Stomach smooth muscle (tissue), 2 donors: ENCODE data around the gene DPF3.

Experiments used
- H3K27ac ChIP-seq: one replicate; pipeline ENCODE4 v1.7.0; 2013; ENCODE audit warnings: mild to moderate bottlenecking, low read length, inconsistent platforms
- H3K27me3 ChIP-seq, 2 donors: one replicate each; pipeline ENCODE4 v1.7.0; 2013; ENCODE audit warnings: low read length in 2 of 2; ENCODE audit not compliant: insufficient read depth in 2 of 2, control insufficient read depth in 1 of 2
- H3K36me3 ChIP-seq, 2 donors: one replicate each; pipeline ENCODE4 v1.7.0; 2013; ENCODE audit warnings: low read length in 2 of 2; ENCODE audit not compliant: control insufficient read depth in 2 of 2, insufficient read depth in 2 of 2
- H3K4me1 ChIP-seq: one replicate; pipeline ENCODE4 v1.7.0; 2013; ENCODE audit warnings: low read length; ENCODE audit not compliant: control insufficient read depth, insufficient read depth
- H3K4me3 ChIP-seq, 2 donors: one replicate each; pipeline ENCODE4 v1.7.0; 2013; ENCODE audit warnings: low read length in 2 of 2
- H3K9ac ChIP-seq, 2 donors: one replicate each; pipeline ENCODE4 v1.7.0; 2013; ENCODE audit warnings: low read length in 2 of 2, mild to moderate bottlenecking in 1 of 2
- H3K9me3 ChIP-seq, 2 donors: one replicate each; pipeline ENCODE4 v1.7.0; 2013; ENCODE audit warnings: low read length in 2 of 2; ENCODE audit not compliant: control insufficient read depth in 2 of 2
- donor health status: healthy.
- donor health status: Pancreatic carcinoma.

Gene DPF3

DNA sequence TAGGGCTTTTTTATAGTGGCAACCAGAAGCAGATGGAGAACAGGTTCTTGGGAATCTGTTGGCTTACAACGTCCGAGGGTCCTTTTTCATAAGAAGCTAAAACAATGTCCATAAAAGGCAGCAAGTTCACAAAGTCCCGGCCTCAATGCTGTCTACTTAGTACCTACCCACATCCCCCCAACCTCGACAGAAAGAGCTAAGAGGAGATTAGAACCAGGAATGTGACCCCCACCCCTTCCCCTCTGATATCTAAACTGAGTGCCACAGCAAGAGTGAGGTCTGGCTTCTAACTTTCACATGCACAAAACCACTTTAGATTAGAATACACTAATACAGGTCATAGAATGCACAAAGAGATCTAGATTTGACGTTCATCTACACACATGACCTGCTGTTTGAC, 4.5 kb downstream of the DPF3 start:
- Histone ChIP-seq H3K9me3 (no peaks in the 10 kb centered on the region), H3K4me1 (peaks cover 14% of the 10 kb centered on the region), H3K27ac (no peak overlapping the region), H3K27me3 (peaks cover 16 to 17% of the 10 kb centered on the region in 2 donors), H3K9ac (no peak overlapping the region), H3K36me3 (no peaks in the 10 kb centered on the region), H3K4me3 (no peak overlapping the region)

DNA sequence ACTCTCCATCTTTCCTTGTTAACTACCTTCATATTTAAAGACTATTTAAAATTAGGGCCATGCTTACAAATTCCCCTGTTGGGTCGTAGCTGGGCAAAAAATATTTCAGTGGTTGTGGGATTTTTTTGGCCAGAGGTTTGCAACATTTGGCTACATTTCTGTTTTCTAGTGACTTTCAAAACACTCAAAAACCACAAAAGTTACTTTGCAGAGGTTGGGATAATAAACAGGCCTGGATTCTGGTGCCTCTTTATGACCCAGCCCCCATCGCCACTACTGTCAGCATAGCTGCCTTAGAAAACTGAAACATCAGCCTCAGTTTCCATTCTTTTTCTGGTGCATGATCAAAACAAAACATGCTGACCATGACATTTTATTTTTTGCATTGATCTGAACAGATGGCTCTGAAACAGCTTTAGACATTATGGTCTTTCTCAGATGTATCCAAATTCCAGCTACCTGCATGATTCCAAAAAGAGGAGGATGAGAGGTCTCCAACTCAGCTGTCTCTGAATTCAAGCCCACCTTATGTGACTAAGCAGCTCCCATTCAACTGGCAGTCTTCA, 5.2 kb downstream of the DPF3 start:
- Histone ChIP-seq H3K27ac (no peak overlapping the region), H3K27me3 (peaks cover 16 to 17% of the 10 kb centered on the region in 2 donors), H3K4me3 (no peak overlapping the region), H3K36me3 (no peaks in the 10 kb centered on the region), H3K4me1 (peaks cover 12% of the 10 kb centered on the region), H3K9me3 (no peaks in the 10 kb centered on the region), H3K9ac (no peak overlapping the region)

DNA sequence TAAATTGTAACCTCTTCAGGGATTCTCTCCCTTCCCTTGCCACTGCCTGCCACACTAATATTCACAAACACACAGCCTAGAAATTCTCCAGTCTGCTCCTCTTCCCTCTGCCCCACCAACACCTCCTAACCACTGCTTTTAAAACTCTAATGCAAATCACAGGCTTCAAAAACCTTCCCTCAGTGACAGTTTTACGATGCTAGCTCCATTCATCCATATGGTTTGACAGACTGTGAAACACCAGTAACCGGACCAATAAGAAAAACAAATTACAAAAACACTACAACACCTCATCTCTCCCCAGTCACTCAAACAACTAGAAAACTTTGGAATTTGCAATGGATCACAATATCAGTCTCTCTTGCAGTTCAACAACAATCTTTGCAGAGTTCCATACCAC, 5.7 kb downstream of the DPF3 start:
- Histone ChIP-seq H3K4me3 (no peak overlapping the region), H3K9me3 (no peaks in the 10 kb centered on the region), H3K4me1 (peaks cover 12% of the 10 kb centered on the region), H3K27me3 (peaks cover 16 to 17% of the 10 kb centered on the region in 2 donors), H3K36me3 (no peaks in the 10 kb centered on the region), H3K27ac (no peak overlapping the region), H3K9ac (no peak overlapping the region)

DNA sequence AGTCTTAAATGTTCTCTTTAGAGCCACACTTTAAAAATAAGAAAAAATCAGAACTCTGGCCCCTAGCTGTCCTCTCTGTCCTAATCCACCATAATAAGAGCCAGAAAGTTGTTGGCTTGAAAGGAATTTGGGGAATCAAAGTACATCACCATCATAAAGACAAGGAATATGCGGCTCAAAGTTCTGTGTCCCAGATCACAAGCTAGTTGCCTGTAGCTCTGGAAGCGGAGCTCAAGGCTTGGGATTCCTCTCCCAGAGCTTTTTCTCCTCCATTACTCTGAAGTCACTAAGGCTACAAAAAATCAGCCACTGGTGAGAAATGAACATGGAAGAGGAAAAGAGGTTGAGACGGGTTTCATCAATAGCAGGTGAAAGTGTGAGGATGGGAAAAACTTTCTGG, 6.4 kb downstream of the DPF3 start:
- Histone ChIP-seq H3K9me3 (no peaks in the 10 kb centered on the region), H3K36me3 (no peaks in the 10 kb centered on the region), H3K4me1 (peaks cover 10% of the 10 kb centered on the region), H3K27ac (no peak overlapping the region), H3K9ac (no peak overlapping the region), H3K4me3 (no peak overlapping the region), H3K27me3 (peaks cover 16 to 17% of the 10 kb centered on the region in 2 donors)

DNA sequence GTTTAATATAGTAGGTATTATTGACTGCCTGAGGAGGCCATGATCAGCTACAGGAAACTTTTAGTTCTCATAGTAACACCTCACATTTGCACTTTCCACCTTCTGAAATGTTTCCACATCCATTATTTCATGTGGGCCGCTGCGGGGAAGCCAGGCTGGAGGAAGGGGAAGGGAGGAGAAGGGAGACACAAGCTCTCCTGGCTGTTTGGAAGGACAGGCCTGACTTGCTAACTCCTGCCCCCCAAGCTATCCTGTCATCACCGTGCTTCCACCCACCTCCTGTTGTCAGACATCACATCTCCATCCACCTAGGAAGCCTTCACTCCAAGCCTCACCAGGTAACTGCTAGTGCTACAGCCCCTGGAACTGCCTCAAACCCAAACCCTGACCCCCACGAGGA, 9.5 kb downstream of the DPF3 start:
- no peaks in the 10 kb centered on the region for H3K4me1 ChIP-seq
- no peaks in the 10 kb centered on the region for H3K9me3 ChIP-seq
- no peaks in the 10 kb centered on the region for H3K36me3 ChIP-seq
- no peak overlapping the region for H3K4me3 ChIP-seq
- H3K9ac ChIP-seq: no peak overlapping the region
- H3K27me3 ChIP-seq: peaks cover 7% of the 10 kb centered on the region in 2 donors
- no peak overlapping the region for H3K27ac ChIP-seq

DNA sequence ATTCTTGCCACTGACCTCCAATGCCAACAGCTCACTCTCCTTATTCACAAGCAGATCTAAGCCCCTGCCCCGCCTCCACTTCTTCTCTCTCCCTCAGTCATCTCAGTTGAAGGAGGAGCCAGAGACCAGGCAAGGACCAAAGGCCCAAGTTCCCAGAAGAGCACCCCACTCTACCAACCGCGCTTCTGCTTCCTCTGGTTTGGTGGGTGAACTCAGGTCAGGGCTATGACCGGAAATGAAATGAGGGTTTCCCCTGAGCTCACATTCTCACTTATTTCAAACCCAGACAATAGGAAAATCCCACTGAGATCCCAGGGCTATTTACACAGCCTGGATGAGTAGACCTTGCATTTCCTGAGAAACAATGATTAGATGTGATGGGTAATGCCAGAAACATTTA, 9.9 kb downstream of the DPF3 start:
- Histone ChIP-seq H3K27me3 (peaks cover 3 to 4% of the 10 kb centered on the region in 2 donors), H3K9ac (no peak overlapping the region), H3K36me3 (no peaks in the 10 kb centered on the region), H3K4me3 (no peak overlapping the region), H3K27ac (no peak overlapping the region), H3K4me1 (no peaks in the 10 kb centered on the region), H3K9me3 (no peaks in the 10 kb centered on the region)

DNA sequence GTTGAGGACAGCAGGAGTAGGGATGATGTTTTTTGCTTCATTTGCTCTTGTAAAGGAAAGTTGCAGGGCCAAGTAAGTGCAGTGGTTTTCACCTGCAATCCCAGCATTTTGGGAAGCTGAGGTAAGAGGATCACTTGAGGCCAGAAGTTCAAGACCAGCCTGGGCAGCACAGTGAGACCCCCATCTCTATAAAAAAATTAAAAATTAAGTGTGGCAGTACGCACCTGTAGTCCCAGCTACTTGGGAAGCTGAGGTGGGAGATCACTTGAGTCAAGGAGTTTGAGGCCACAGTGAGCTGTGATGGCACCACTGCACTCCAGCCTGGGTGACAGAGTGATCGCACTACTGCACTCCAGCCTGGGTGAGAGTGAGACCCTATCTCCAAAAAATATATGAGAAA, 10.8 kb downstream of the DPF3 start:
- Histone ChIP-seq H3K4me1 (no peaks in the 10 kb centered on the region), H3K9ac (no peak overlapping the region), H3K27ac (no peak overlapping the region)

DNA sequence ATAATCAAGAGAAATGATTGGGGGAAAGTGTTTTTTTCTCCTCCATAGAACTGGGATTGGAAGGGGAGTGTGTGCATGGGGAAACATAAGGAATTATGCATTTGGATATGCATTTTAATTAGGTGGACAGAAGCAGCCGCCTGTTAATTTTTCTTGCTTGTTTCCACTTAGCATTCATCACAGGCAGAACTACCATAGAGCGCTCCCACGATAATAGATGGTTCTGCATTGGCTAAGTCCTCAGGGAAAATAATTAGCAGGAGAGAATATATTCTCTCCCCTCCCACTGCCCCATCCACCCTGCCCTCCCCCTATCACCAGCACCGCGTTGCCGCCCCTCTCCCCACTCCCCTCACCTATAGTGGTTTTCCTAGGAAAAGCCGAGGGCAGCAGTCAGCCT, 11.4 kb downstream of the DPF3 start:
- Histone ChIP-seq H3K9ac (no peak overlapping the region), H3K27ac (no peak overlapping the region), H3K27me3 (no peaks in the 10 kb centered on the region), H3K36me3 (no peaks in the 10 kb centered on the region), H3K9me3 (no peaks in the 10 kb centered on the region), H3K4me1 (no peaks in the 10 kb centered on the region), H3K4me3 (no peak overlapping the region)

More for the DNA sequence above, 10.8 kb downstream of the DPF3 start:
- H3K9me3 ChIP-seq: no peaks in the 10 kb centered on the region
- H3K27me3 ChIP-seq: peaks cover 0 to 2% of the 10 kb centered on the region in 2 donors
- H3K36me3 ChIP-seq: no peaks in the 10 kb centered on the region
- no peak overlapping the region for H3K4me3 ChIP-seq

DNA sequence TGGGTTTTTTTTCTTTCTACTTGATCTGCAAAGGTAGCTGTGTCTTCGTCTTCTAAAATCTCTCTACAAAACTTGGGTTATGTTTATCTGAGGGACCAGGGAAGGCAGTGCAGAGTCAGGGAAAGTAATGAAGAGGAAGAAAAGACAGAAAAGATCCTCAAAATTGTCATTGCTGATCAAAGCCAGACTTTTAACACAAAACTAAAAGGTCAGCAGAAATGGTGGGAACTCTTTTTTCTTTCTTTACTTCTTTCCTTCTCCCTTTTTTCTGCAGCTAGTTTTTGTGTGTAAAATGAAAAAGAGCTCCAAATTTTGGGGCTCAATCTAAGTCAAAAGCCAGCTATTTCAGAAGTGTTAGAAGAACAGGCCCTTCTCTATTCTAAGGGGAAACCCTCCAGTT, 11.9 kb downstream of the DPF3 start:
- H3K9ac ChIP-seq: no peak overlapping the region
- no peaks in the 10 kb centered on the region for H3K4me1 ChIP-seq
- H3K27ac ChIP-seq: no peak overlapping the region
- H3K9me3 ChIP-seq: no peaks in the 10 kb centered on the region
- H3K4me3 ChIP-seq: no peak overlapping the region
- no peaks in the 10 kb centered on the region for H3K36me3 ChIP-seq
- H3K27me3 ChIP-seq: no peaks in the 10 kb centered on the region

DNA sequence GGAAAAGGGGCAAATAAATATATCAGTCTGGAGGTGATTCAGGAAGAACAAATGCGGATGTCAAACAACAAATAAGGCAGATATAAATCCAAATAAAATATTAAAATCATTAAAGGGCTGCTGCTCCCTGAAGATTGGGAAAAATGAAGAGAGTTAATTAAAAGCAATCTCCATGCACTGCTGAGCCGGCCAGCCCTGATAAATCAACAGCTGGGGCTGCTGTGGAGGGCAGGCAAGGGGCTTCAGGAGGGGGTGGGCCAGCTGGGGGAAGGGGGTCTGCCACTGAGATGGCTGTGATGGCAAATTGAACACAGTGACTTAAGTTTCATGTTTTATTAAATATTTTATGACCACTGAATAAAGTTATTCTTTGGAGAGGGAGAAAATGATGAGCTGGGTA, 12.4 kb downstream of the DPF3 start:
- Histone ChIP-seq H3K36me3 (no peaks in the 10 kb centered on the region), H3K4me3 (no peak overlapping the region), H3K4me1 (no peaks in the 10 kb centered on the region), H3K9ac (no peak overlapping the region), H3K9me3 (no peaks in the 10 kb centered on the region), H3K27ac (no peak overlapping the region), H3K27me3 (no peaks in the 10 kb centered on the region)

DNA sequence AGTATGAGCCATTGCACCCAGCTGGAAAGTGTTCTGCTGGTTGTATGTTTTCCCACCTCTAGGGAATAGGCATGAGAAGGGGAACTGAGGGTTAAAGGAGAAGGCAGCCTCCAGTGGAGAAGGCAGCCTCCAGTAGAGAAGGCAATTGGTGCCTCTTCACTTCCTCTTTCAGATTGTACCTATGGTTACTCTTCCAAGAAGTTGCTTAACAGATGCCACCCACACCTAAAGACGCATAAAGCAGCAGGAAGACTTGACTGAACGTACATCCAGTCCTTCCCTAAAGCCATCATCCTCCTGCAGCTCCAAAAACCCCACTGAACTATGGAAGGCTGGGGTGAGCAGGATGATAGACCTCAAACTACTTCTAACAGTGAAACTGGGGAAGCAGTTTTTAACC, 13.1 kb downstream of the DPF3 start:
- no peak overlapping the region for H3K27ac ChIP-seq
- no peaks in the 10 kb centered on the region for H3K27me3 ChIP-seq
- no peak overlapping the region for H3K4me3 ChIP-seq
- H3K9me3 ChIP-seq: no peaks in the 10 kb centered on the region
- no peaks in the 10 kb centered on the region for H3K36me3 ChIP-seq
- H3K9ac ChIP-seq: no peak overlapping the region
- H3K4me1 ChIP-seq: no peaks in the 10 kb centered on the region
